Stimulated activated CD8-positive, alpha-beta memory T cell treated with anti-CD3 and anti-CD28 coated beads, Interleukin-12 subunit alpha, Interleukin-12 subunit beta, amount 100 ng/mL, for 1 hour (primary cell): ENCODE results near the gene ITIH1.
"Not testable (repeated sequence)": the region's sequence is repeated elsewhere in the genome, so short reads cannot be mapped to it uniquely, and the experiment has no call there.

Source experiments
- DNase-seq: peaks from one replicate; pipeline ENCODE4 v3.0.0-alpha.2; 2020; ENCODE audit warnings: low read depth

The ITIH1 gene

DNA sequence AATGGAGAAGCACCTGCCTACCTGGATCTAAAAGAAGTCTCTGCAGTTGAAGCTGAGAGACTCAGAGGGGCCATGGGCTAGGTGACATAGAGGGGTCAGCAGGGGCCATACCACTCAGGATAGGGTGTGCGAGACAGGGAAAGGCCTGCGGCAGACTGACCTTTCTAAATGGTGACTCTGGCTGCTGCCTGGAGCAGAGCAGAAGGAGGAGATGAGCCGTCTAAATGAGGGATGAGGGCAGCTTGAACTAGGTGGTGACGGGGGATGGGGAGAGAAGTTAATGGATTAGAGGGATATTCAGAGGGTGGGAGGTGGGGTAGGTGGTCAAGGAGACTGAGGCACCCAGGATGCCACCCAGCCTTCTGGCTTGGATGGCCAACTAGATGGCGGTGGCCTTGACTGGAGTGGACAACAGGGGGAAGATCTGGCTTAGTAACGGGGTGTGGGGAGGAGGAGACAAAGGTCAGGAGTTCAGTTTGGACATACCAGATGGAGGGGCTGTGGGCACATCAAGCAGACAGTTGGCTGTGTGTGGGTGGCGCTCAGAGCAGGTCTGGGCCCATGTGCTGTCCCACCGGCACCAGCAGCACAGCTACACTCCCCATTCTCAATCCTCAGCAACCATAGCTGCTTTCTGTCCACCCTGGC, 3.2 kb upstream of the ITIH1 start:
- DNase-seq: no peak

- DNase-seq: no peak
Observed at GRCh38 chr3:52774901-52775864, 2.2 kb upstream of the ITIH1 start.

DNA sequence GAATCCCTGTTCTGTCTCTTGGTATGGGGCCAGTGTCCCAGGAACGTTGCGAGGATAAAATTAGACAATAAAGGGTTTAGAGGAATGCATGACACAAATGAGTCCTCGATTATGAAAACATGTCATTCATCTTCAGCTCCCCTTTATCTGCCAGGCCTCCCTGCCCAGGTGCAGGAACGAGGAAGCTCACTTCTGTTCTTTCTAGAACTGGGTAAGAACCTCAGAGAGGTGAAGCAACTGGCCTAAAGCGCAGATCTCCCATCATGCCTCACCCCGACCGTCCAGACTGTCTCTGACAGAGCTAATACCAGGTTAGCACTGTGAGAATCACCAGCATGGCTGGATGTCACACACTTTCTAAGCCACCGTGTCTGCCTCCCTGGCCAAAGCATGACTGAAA, 1.5 kb upstream of the ITIH1 start:
- DNase-seq: no peak

GRCh38 chr3:52776486-52776885, 913 bp upstream of the ITIH1 start:
- not testable (repeated sequence) for DNase-seq

DNA sequence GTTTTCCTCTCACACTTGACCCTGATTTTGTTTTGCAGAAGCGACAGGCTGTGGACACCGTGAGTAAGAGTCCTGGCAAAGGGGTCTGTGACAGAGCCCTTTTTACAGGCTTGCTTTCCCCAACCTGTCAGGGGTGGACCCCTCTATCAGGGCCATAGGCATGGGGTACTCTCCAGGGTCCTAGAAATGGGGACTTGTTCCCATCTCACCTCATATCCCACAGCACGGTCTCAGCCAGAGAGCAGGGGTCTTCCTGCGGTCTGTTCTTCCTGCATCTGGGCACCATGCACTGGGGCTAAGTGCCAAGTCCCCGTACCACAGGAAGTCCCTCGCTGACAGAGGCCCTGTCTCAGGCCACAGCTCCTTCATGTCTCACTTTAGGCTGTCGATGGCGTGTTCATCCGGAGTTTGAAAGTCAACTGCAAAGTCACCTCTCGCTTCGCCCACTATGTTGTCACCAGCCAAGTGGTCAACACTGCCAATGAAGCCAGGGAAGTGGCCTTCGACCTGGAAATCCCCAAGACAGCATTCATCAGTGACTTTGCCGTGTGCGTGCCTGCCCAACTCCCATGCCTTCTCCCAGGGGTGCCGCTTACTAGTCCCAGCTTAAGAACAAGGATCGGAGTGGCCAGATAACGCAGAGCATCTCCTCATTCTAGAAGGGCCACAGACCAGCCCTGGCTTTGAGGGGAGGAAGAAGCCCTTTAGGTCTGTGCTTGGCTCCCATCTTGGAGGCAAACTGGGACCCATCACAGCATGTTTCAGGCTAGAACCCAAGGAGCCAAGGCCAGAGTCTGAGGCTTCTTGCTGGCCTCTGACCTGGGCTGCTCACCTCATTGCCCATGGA, 783 bp downstream of the ITIH1 start:
- DNase-seq: no peak

DNA sequence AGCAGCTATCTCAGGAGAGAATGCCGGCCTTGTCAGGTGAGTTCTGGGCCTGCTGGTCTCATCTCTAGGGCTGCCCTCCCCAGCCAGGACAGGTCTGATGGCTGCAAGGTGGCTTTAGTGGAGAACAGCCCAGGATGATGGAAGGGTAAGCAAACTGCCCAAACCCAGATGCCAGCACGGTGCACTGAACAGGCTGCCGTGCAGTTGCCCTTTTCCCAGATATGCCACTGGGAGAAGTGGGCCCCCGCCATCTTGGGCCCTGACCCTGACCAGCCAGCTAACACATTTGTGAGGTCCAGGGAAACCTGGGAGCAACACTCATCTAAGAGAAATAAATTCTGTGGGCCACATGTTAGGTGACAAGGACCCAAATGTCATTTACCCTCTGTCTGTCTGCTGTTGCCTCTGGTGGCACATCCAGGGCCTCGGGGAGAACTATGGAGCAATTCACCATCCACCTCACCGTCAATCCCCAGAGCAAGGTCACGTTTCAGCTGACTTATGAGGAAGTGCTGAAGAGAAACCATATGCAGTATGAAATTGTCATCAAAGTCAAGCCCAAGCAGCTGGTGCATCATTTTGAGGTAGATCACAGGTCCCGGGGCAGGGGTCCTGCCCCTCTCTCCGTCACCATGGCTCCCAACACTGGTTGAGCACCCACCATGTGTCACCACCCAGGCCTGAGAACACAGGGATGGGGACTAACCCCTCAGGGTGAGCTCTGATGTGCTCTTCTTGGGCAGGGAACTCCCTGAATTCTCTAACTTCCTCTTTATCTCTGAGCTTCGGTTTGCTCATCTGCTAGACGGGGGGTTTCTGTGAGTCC, 1.8 kb downstream of the ITIH1 start:
- no peak for DNase-seq

GRCh38 chr3:52779837-52780585, 2.6 kb downstream of the ITIH1 start:
- no peak for DNase-seq

DNA sequence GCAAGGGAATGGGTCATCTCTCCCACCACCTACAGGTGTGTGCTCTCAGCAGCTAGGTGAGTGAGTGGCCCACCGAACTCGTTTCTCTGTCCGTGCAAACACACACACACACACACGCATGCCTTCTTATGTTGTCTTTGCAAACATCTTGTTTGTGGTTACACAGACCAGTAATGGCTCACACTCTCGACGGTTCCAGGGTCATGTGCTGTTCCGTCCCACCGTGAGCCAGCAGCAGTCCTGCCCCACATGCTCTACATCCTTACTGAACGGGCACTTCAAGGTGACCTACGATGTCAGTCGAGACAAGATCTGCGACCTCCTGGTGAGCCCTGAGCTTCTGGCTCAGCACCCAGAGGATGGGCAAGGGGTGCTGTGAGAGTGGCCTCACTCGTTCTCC, 4.3 kb downstream of the ITIH1 start:
- DNase-seq: no peak

- DNase-seq: no peak
Observed at GRCh38 chr3:52782412-52783210, 5.2 kb downstream of the ITIH1 start.

GRCh38 chr3:52783211-52783555, 5.8 kb downstream of the ITIH1 start:
- no peak for DNase-seq

DNA sequence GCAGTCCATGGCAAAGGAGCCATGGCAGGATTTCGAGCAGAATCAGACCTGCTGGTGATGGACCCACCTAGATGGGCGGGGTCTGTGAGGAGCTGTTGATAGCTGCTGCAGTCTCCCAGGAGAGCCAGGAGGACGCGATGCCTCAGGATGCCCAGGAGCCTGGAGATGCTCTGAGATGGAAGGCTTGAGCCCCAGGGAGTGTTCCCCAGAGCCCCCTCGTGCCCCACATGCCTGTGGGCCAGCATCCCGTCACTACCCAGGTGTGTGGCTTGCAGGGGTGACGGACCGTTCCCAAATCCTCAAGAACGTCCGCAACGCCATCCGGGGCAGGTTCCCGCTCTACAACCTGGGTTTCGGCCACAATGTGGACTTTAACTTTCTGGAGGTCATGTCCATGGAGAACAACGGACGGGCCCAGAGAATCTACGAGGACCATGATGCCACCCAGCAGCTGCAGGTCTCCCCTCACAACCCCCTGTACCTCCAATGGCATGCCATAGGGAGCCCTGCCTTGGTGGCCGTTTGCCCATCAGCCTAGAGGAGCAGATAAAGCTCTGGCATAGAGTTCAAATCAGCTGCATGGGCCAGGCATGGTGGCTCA, 6.7 kb downstream of the ITIH1 start:
- DNase-seq: no peak

- DNase-seq: no peak
Observed at GRCh38 chr3:52784931-52785590, 7.7 kb downstream of the ITIH1 start.

DNA sequence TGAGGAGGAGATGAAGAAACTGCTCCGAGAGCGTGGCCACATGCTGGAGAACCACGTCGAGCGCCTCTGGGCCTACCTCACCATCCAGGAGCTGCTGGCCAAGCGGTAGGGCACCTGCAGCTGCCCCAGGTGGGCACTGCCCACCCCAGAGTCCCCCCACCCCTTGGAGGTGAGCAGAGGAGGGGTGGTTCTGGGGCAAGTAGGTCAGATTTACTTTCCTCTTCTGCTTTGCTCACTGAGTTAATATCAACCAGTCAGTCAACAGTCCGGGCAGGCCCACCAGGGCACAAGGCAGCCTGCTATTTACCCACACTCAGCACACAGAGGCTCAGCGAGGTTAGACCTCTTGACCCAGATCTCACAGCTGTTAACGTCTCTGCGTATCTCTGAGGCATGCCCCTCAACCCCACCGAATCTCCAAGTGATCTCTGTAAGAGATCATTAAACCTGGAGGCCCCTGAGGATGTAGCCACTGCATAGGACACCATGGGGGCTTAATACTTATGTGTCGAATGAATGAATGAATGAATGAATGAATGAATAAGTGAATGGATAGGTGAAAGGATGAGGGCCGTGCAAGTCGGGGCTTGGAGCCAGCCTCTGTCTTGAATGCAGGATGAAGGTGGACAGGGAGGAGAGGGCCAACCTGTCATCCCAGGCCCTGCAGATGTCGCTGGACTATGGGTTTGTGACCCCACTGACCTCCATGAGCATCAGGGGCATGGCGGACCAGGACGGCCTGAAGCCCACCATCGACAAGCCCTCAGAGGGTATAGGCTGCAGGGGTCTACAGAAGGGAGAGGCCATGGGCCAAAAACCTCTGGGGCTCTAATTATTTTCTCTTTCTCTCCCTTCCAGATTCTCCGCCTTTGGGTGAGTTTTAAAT, 9.2 kb downstream of the ITIH1 start:
- DNase-seq: no peak

DNA sequence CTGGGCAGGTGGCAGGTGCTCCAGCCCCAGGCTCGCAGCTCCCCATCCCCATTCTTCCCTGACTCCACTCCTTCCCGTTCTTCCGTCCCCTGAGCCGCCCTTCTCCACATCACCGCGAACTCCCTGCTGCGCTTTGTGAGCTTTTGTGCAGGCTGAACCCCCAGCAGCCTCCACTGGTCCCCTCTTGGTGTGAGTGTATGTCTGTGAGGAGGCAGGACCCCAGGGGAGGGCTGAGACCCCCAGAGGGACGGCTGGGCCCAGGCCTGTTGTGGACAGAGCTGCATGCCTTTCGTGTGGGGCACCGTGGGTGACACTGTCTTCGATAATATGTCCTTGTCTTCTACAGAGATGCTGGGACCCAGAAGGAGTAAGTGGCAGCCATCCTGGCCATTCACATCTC, 9.8 kb downstream of the ITIH1 start:
- DNase-seq: no peak

GRCh38 chr3:52787672-52788625, 10.6 kb downstream of the ITIH1 start:
- DNase-seq: no peak

DNA sequence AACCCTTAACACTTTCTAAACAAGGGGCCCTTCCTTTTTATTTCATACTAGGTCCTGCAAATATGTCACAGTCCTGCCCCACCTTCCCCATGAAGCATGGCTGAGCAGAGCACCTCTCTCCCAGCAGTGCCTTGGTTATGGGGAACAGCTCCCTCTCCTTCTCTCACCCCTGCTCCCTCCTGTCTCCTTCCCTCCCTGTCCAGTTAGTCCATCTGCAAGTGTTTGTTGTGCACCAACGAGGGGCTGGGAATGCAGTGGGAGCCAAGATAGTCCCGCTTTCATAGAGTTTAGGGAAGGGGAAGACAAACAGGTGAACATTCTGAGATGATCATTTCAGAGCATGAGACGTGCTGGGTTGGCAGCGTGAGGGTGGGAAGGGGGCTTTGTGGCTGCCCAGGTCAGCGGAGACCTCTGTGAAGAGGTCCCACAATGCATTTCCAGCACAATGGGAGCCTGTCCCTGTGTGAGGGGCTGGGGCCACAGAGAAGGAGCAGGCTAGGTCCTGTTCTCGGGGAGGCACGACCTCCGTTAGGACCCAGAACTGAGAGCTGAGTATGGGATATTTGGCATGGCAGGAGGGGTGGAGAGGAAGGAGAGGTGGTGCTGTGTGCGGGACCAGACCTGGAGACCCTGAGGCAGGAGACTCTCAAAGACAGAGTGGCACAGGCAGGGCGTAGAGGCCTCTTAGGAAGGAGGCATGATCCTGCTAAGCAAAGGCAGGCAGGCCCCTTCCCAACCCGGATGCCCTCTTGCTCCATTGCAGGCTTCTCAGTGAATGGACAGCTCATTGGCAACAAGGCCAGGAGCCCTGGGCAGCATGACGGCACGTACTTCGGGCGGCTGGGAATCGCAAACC, 11.7 kb downstream of the ITIH1 start:
- no peak for DNase-seq
